ENCODE results near the gene WDR38. TPM values are rescaled to one million over a fixed set of nuclear protein-coding genes. Genes with fewer than 3 reads are reported as not detected.

WDR38 gene, protein sequence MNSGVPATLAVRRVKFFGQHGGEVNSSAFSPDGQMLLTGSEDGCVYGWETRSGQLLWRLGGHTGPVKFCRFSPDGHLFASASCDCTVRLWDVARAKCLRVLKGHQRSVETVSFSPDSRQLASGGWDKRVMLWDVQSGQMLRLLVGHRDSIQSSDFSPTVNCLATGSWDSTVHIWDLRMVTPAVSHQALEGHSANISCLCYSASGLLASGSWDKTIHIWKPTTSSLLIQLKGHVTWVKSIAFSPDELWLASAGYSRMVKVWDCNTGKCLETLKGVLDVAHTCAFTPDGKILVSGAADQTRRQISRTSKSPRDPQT
- total RNA-seq: under 1 TPM in 1 of 10 donors, not detected in 9; 0.22 TPM
- under 1 TPM in 1 of 2 donors, not detected in 1; 0.04 TPM for polyA plus RNA-seq
- long read RNA-seq, donor 1: 0 reads
- long read RNA-seq, donor 2: 0 reads
- long read RNA-seq, donor 3: 0 reads

DNA sequence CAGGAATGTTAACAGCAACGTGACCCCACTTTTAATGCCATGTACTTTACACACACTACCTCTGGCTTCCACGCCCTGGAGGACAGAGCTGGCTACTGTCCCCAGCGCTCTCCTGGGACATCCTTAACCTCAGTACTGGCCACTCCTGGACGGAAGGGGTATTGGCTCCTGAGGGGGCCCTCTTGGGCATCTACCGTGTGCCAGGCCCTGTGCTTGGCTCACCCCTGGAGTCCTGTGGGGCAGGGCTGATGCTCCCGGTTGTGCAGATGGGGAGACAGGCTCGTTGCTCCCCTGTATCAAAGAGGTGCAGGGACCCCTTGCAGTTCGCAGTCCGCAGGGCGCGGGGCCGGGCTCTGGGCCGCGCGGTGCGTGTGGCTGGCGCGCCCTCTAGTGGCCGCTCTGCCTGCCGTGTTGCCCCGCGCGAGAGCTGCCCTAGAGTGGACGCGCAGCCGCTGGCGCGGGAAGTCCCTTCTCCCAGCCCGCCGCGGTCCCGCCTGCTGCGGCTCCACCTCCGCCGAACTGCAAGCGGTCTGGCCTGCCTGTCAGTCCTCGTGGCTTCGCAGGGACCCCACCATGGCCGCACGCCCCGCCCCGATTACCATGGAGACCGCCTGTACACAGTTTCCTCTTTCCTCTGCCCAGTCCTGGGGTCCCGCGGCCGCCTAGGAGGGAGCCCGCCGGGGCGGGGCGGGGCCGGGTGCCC lies at the start of gene WDR38:
Gene WDR38 (plus strand): TSS at position 632 of the 703 bp plus-strand sequence. CDS start 72 bp downstream, outside the sequence.
- Histone ChIP-seq H3K4me3 (peak within 1 kb of the TSS; percentile 9 to 56 (median 48)), H3K4me1 (peaks cover 13 to 42% (median 25%) of the 10 kb centered on the region in 9 donors), H3K9me3 (no peaks in the 10 kb centered on the region), H3K27ac (peak within 1 kb of the TSS; percentile 66 to 92 (median 79)), H3K27me3 (no peaks in the 10 kb centered on the region), H3K36me3 (peaks cover 0 to 20% (median 10%) of the 10 kb centered on the region in 9 donors)
- TF ChIP-seq, protein P1, sequence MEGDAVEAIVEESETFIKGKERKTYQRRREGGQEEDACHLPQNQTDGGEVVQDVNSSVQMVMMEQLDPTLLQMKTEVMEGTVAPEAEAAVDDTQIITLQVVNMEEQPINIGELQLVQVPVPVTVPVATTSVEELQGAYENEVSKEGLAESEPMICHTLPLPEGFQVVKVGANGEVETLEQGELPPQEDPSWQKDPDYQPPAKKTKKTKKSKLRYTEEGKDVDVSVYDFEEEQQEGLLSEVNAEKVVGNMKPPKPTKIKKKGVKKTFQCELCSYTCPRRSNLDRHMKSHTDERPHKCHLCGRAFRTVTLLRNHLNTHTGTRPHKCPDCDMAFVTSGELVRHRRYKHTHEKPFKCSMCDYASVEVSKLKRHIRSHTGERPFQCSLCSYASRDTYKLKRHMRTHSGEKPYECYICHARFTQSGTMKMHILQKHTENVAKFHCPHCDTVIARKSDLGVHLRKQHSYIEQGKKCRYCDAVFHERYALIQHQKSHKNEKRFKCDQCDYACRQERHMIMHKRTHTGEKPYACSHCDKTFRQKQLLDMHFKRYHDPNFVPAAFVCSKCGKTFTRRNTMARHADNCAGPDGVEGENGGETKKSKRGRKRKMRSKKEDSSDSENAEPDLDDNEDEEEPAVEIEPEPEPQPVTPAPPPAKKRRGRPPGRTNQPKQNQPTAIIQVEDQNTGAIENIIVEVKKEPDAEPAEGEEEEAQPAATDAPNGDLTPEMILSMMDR (IDR thresholded peaks at IDR 0.05): peak; percentile 94 to 100 (median 99)
- DNase-seq (peak; percentile 81 to 83), ATAC-seq (peak; percentile 89 to 93 (median 90))
- WGBS, 2 donors: 1% methylated on average over 51 of the region's 51 CpGs
- intact Hi-C loops (cut with DNase I): loop anchor here in 9 of 10 donors (1.0 to 10.0 kb wide), 6 partner anchors 78 to 522 kb away; partner anchors contain the start of gene SCAI (in 1 of the 9)

DNA sequence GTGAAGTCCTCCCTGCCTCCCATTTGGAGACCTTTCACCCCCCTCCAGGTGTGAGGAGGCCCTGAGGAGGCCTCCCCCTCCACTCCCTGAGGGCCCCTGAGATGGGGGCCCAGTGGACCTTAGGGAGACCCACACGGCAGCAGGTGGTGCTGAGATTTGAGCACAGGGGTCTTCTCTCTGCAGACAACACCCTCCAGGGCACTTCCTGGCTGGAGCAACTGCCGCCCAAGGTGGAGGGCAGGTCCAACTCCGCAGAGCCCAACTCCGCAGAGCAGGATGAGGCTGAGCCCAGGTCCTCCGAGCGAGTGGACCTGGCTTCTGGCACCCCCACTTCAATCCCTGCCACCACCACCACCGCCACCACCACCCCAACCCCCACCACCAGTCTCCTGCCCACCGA lies 49.3 kb upstream of the WDR38 start:
- TF ChIP-seq, protein P1 (IDR thresholded peaks at IDR 0.05): no peak
- Histone ChIP-seq H3K27me3 (no peaks in the 10 kb centered on the region), H3K4me1 (peaks cover 6 to 33% (median 21%) of the 10 kb centered on the region in 9 donors), H3K36me3 (peaks cover 0 to 18% (median 0%) of the 10 kb centered on the region in 9 donors), H3K27ac (no peak overlapping the region), H3K4me3 (no peak overlapping the region), H3K9me3 (no peaks in the 10 kb centered on the region)
- no peak for DNase-seq
- no peak for ATAC-seq
- 94% methylated on average over 8 of the region's 8 CpGs for WGBS, 2 donors
- intact Hi-C loops (cut with DNase I): no loop called here

DNA sequence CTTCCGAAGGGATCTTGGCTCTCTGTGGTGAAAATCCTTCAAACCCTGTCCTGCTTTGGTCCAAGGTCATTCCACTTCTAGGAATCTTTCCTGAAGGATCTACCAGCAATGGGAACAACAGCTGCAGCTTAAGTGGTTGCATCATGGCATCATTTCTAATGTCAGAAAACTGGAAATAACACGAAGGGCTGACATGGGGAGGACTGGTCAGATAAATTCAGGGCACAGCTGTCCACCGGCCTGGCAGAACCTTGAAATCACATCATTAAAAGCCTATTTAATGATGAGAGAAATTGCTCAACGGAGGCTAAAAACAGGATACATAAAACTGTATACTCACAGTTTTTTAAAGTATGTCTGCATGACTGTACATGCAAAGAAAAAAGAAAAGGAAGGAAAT lies 48.1 kb upstream of the WDR38 start:
- H3K4me1 ChIP-seq: peaks cover 4 to 21% (median 14%) of the 10 kb centered on the region in 9 donors
- no peak overlapping the region for H3K4me3 ChIP-seq
- intact Hi-C loops (cut with DNase I): no loop called here
- no peak for DNase-seq
- H3K36me3 ChIP-seq: peaks cover 0 to 20% (median 0%) of the 10 kb centered on the region in 9 donors
- no peaks in the 10 kb centered on the region for H3K9me3 ChIP-seq
- ATAC-seq: no peak
- no peak overlapping the region for H3K27ac ChIP-seq
- TF ChIP-seq, protein P1 (IDR thresholded peaks at IDR 0.05): no peak
- H3K27me3 ChIP-seq: no peaks in the 10 kb centered on the region
- WGBS, 2 donors: 64 to 73% methylated on average over 4 of the region's 4 CpGs

DNA sequence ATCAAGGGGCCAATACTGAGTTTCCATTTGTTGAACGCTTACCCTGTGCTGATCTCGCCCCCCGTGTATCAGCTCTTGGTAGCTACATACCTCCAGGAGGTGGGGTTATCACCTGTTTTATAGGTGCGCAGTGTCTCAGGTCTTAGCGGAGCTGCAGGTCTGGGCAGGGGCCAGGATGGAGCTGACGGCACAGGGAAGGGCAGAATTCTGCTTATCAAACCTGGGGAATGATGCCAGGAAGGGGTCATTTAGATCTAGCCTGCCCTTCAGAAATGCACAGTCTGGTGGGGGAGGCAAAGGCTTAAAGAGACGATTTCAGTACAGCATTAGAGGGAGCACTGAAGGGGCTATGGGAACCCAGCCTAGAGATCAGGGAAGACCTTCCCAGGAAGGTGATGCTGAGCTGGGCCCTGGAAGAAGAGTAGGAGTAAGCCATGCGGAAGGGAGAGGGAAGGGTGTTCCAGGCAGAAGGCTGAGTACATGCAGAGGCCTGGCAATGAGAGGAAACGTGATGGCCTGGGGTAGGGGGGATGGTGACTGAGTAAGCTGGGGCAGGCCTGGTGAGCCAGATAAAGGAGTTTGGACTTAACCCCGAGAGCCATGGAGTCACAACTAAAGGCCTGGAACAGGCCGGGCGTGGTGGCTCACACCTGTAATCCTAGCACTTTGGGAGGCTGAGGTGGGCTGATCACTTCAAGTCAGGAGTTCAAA lies 44.9 kb upstream of the WDR38 start:
- Histone ChIP-seq H3K4me1 (peaks cover 0 to 21% (median 4%) of the 10 kb centered on the region in 9 donors), H3K36me3 (peaks cover 0 to 26% (median 0%) of the 10 kb centered on the region in 9 donors), H3K9me3 (no peaks in the 10 kb centered on the region), H3K27me3 (no peaks in the 10 kb centered on the region), H3K27ac (no peak overlapping the region), H3K4me3 (no peak overlapping the region)
- DNase-seq (no peak), ATAC-seq (no peak)
- intact Hi-C loops (cut with DNase I): no loop called here
- 81 to 82% methylated on average over 12 of the region's 12 CpGs for WGBS, 2 donors
- TF ChIP-seq, protein P1 (IDR thresholded peaks at IDR 0.05): no peak
